ENCODE data around the gene CDC20B. TPM values are rescaled to one million over a fixed set of nuclear protein-coding genes. Genes with fewer than 3 reads are reported as not detected.

Gene CDC20B
- total RNA-seq, 1 donor: not detected

DNA sequence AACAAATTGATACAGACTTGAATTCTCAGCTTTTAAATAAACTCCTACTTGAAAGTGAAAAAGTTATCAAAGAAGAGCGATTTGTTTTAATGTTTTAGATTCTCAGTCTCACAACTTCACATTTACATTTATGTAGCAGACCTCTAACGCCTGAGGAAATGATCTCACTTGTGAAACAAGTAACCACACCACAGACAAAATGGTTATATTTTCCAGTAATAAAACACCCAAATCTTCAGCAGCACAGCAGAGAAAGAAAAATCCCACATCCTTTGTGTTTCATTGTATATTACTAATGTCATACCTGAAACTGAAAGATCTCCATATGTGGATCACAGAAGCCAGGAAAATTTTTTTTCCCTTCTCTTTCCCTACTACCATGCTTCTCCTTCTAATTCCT lies 100.3 kb downstream of the CDC20B start:
- Histone ChIP-seq H3K27ac (ENCODE audit: low read depth, low read length) (no peak overlapping the region), H4K20me1 (ENCODE audit: insufficient read depth, low read length) (no peaks in the 10 kb centered on the region), H3K4me1 (ENCODE audit: insufficient read depth, low read length) (no peaks in the 10 kb centered on the region), H3K4me2 (ENCODE audit: insufficient read depth, low read length) (no peak overlapping the region), H3K27me3 (ENCODE audit: insufficient read depth, low read length) (no peaks in the 10 kb centered on the region), H2AFZ (ENCODE audit: low read length) (no peak overlapping the region), H3K4me3 (ENCODE audit: insufficient read depth, low read length) (no peak overlapping the region), H3K79me2 (ENCODE audit: insufficient read depth, low read length) (no peaks in the 10 kb centered on the region), H3K9me3 (ENCODE audit: low read depth, low read length) (no peaks in the 10 kb centered on the region), H3K36me3 (ENCODE audit: insufficient read depth, low read length) (no peaks in the 10 kb centered on the region)
- no peak for DNase-seq (ENCODE audit: insufficient read length, low spot score, missing footprints)
- TF ChIP-seq, protein P1, sequence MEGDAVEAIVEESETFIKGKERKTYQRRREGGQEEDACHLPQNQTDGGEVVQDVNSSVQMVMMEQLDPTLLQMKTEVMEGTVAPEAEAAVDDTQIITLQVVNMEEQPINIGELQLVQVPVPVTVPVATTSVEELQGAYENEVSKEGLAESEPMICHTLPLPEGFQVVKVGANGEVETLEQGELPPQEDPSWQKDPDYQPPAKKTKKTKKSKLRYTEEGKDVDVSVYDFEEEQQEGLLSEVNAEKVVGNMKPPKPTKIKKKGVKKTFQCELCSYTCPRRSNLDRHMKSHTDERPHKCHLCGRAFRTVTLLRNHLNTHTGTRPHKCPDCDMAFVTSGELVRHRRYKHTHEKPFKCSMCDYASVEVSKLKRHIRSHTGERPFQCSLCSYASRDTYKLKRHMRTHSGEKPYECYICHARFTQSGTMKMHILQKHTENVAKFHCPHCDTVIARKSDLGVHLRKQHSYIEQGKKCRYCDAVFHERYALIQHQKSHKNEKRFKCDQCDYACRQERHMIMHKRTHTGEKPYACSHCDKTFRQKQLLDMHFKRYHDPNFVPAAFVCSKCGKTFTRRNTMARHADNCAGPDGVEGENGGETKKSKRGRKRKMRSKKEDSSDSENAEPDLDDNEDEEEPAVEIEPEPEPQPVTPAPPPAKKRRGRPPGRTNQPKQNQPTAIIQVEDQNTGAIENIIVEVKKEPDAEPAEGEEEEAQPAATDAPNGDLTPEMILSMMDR (IDR thresholded peaks at IDR 0.05; ENCODE audit: extremely low read depth, low read depth, low read length): no peak

DNA sequence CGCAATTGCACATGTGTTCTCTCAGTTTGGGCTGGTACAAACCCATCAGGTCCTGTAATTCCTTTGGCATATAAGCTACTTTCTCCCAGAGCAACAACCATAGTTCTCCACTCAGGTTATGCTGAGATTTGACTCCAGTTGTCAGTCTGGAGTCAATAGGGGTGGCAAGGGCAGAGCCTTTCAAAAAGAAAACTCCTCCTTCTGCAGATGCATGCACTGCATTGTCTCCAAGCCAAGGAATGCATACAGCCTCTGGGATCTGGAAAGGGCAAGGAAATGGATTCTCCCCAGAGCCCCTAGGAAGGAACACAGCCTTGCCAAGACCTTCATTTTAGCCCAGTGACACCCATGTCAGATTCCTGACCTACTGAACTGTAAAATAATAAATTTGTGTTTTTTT lies 101.6 kb downstream of the CDC20B start:
- Histone ChIP-seq H2AFZ (ENCODE audit: low read length) (no peak overlapping the region), H3K4me3 (ENCODE audit: insufficient read depth, low read length) (no peak overlapping the region), H3K27me3 (ENCODE audit: insufficient read depth, low read length) (no peaks in the 10 kb centered on the region), H3K79me2 (ENCODE audit: insufficient read depth, low read length) (no peaks in the 10 kb centered on the region), H3K4me1 (ENCODE audit: insufficient read depth, low read length) (no peaks in the 10 kb centered on the region), H3K4me2 (ENCODE audit: insufficient read depth, low read length) (no peak overlapping the region), H4K20me1 (ENCODE audit: insufficient read depth, low read length) (no peaks in the 10 kb centered on the region), H3K9me3 (ENCODE audit: low read depth, low read length) (no peaks in the 10 kb centered on the region), H3K36me3 (ENCODE audit: insufficient read depth, low read length) (no peaks in the 10 kb centered on the region), H3K27ac (ENCODE audit: low read depth, low read length) (no peak overlapping the region)
- TF ChIP-seq, protein P1 (IDR thresholded peaks at IDR 0.05; ENCODE audit: extremely low read depth, low read depth, low read length): no peak
- DNase-seq (ENCODE audit: insufficient read length, low spot score, missing footprints): no peak

DNA sequence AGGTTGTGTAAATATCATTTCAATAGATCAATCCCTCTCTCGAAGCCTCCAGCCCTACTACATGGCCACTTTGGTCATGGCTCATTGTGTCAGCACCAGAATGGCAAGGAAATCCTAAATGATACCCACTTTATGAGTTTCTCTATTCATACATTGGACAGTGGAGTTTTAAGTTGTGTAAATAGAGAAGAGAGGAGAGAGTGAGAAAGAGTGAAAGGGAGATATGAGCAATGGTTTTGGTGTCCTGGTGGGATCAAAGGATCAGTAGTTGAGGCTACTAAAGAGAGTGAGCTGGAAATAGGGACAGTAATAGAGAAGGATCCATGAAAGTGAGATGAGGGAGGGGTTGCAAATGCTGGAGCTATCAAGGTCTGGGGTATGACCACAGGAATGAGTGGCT lies 102.0 kb downstream of the CDC20B start:
- H3K27me3 ChIP-seq (ENCODE audit: insufficient read depth, low read length): no peaks in the 10 kb centered on the region
- H3K4me3 ChIP-seq (ENCODE audit: insufficient read depth, low read length): no peak overlapping the region
- H3K36me3 ChIP-seq (ENCODE audit: insufficient read depth, low read length): no peaks in the 10 kb centered on the region
- TF ChIP-seq, protein P1 (IDR thresholded peaks at IDR 0.05; ENCODE audit: extremely low read depth, low read depth, low read length): no peak
- no peaks in the 10 kb centered on the region for H3K4me1 ChIP-seq (ENCODE audit: insufficient read depth, low read length)
- no peak for DNase-seq (ENCODE audit: insufficient read length, low spot score, missing footprints)
- H3K27ac ChIP-seq (ENCODE audit: low read depth, low read length): no peak overlapping the region
- H3K79me2 ChIP-seq (ENCODE audit: insufficient read depth, low read length): no peaks in the 10 kb centered on the region
- no peaks in the 10 kb centered on the region for H4K20me1 ChIP-seq (ENCODE audit: insufficient read depth, low read length)
- no peak overlapping the region for H2AFZ ChIP-seq (ENCODE audit: low read length)
- H3K9me3 ChIP-seq (ENCODE audit: low read depth, low read length): no peaks in the 10 kb centered on the region
- H3K4me2 ChIP-seq (ENCODE audit: insufficient read depth, low read length): no peak overlapping the region

DNA sequence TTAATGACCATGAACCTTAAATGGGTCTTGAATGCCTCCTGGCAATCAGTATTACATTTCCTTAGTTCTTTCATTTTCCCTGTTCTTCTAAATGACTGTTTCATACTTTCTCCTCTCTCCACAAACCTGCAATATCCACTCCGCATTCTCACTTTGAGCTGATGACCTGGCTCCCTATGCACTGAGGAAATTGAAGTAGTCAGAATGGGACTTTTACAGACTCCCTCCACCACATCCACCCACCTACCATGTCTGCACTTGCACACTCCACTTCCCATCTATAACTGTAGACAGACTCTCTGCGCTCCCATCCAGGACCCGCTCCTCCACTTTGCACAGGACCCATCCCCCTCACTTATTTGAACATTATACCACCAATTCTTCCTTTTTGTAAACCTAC lies 106.7 kb downstream of the CDC20B start:
- H3K4me2 ChIP-seq (ENCODE audit: insufficient read depth, low read length): no peak overlapping the region
- H3K4me1 ChIP-seq (ENCODE audit: insufficient read depth, low read length): peaks cover 19% of the 10 kb centered on the region
- no peaks in the 10 kb centered on the region for H3K9me3 ChIP-seq (ENCODE audit: low read depth, low read length)
- H3K36me3 ChIP-seq (ENCODE audit: insufficient read depth, low read length): no peaks in the 10 kb centered on the region
- no peaks in the 10 kb centered on the region for H3K79me2 ChIP-seq (ENCODE audit: insufficient read depth, low read length)
- no peak overlapping the region for H3K4me3 ChIP-seq (ENCODE audit: insufficient read depth, low read length)
- no peak overlapping the region for H2AFZ ChIP-seq (ENCODE audit: low read length)
- TF ChIP-seq, protein P1 (IDR thresholded peaks at IDR 0.05; ENCODE audit: extremely low read depth, low read depth, low read length): no peak
- no peaks in the 10 kb centered on the region for H4K20me1 ChIP-seq (ENCODE audit: insufficient read depth, low read length)
- H3K27me3 ChIP-seq (ENCODE audit: insufficient read depth, low read length): no peaks in the 10 kb centered on the region
- no peak overlapping the region for H3K27ac ChIP-seq (ENCODE audit: low read depth, low read length)
- no peak for DNase-seq (ENCODE audit: insufficient read length, low spot score, missing footprints)
